IPS-18a (cell line): Measurements from ENCODE around the gene MATN1.

Experiments used
- H3K27ac ChIP-seq: one replicate; pipeline ENCODE4 v1.5.1; 2013; ENCODE audit warnings: low read length
- H3K27me3 ChIP-seq: one replicate; pipeline ENCODE4 v1.6.1; 2013; ENCODE audit warnings: mild to moderate bottlenecking, low read length; ENCODE audit not compliant: control insufficient read depth, insufficient read depth
- H3K36me3 ChIP-seq: one replicate; pipeline ENCODE4 v1.6.1; 2013; ENCODE audit warnings: low read depth, low read length; ENCODE audit not compliant: control insufficient read depth
- H3K4me1 ChIP-seq: one replicate; pipeline ENCODE4 v1.6.1; 2013; ENCODE audit warnings: low read depth, low read length; ENCODE audit not compliant: control insufficient read depth
- H3K4me3 ChIP-seq: one replicate; pipeline ENCODE4 v1.5.1; 2013; ENCODE audit warnings: low read length
- H3K9ac ChIP-seq: one replicate; pipeline ENCODE4 v1.6.1; 2013; ENCODE audit warnings: mild to moderate bottlenecking, low read length, moderate library complexity
- H3K9me3 ChIP-seq: one replicate; pipeline ENCODE4 v1.6.1; 2013; ENCODE audit warnings: low read depth, low read length; ENCODE audit not compliant: control insufficient read depth

Gene MATN1

GRCh38 chr1:30678209-30678608 lies 45.2 kb downstream of the MATN1 start:
- Histone ChIP-seq H3K4me3 (no peak overlapping the region), H3K36me3 (no peaks in the 10 kb centered on the region), H3K9ac (no peak overlapping the region), H3K27me3 (no peaks in the 10 kb centered on the region), H3K27ac (no peak overlapping the region), H3K4me1 (no peaks in the 10 kb centered on the region), H3K9me3 (no peaks in the 10 kb centered on the region)

DNA sequence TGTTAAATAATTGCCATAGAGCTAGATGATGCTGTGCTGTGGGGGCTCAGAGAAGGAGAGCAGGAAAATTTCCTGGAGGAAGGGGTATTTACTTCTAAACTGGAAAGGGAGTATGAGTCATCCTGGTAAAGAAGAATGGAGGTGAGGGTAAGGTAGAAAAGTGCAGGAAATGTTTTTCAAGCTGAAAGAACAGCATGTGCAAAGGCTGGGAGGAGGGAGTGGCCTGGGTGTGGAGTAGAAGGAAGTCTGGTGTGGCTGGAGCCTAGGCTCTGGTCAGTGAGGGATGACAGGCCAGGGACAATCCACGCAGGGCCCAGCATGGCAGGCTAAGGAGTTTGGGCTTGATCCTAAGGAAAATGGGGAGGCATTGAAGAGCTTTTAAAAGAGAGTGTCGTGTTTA lies 45.9 kb downstream of the MATN1 start:
- Histone ChIP-seq H3K9ac (no peak overlapping the region), H3K27ac (no peak overlapping the region), H3K4me1 (no peaks in the 10 kb centered on the region), H3K9me3 (no peaks in the 10 kb centered on the region), H3K4me3 (no peak overlapping the region), H3K36me3 (no peaks in the 10 kb centered on the region), H3K27me3 (no peaks in the 10 kb centered on the region)

GRCh38 chr1:30675761-30676160 lies 47.6 kb downstream of the MATN1 start:
- H3K9me3 ChIP-seq, result no peaks in the 10 kb centered on the region
- H3K27ac ChIP-seq, result no peak overlapping the region
- H3K27me3 ChIP-seq, result no peaks in the 10 kb centered on the region
- H3K4me3 ChIP-seq, result no peak overlapping the region
- H3K4me1 ChIP-seq, result no peaks in the 10 kb centered on the region
- H3K9ac ChIP-seq, result no peak overlapping the region
- H3K36me3 ChIP-seq, result no peaks in the 10 kb centered on the region

DNA sequence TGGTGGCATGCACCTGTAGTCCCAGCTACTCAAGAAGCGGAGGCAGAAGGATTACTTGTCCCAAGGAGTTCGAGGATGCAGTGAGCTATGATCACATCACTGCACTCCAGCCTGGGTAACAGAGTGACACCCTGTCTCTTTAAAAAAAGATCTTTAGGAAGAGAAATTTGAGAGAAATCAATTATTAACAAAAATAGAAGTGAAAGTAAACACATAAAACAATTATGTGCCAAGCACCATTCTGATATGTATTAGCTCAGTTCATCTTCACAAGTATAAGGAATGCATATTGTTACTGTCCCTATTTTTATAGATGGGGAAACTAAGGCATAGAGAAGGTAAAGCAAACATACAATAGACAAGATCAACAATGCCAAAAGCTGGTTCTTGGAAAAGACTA lies 48.1 kb downstream of the MATN1 start:
- H3K27me3 ChIP-seq, result no peaks in the 10 kb centered on the region
- H3K4me1 ChIP-seq, result no peaks in the 10 kb centered on the region
- no peak overlapping the region for H3K9ac ChIP-seq
- H3K36me3 ChIP-seq, result no peaks in the 10 kb centered on the region
- no peak overlapping the region for H3K4me3 ChIP-seq
- no peak overlapping the region for H3K27ac ChIP-seq
- H3K9me3 ChIP-seq, result no peaks in the 10 kb centered on the region

- Histone ChIP-seq H3K9ac (no peak overlapping the region), H3K27ac (no peak overlapping the region), H3K36me3 (no peaks in the 10 kb centered on the region), H3K9me3 (no peaks in the 10 kb centered on the region), H3K27me3 (no peaks in the 10 kb centered on the region), H3K4me1 (no peaks in the 10 kb centered on the region), H3K4me3 (no peak overlapping the region)
These were observed 50.0 kb downstream of the MATN1 start for GRCh38 chr1:30673395-30673794.

DNA sequence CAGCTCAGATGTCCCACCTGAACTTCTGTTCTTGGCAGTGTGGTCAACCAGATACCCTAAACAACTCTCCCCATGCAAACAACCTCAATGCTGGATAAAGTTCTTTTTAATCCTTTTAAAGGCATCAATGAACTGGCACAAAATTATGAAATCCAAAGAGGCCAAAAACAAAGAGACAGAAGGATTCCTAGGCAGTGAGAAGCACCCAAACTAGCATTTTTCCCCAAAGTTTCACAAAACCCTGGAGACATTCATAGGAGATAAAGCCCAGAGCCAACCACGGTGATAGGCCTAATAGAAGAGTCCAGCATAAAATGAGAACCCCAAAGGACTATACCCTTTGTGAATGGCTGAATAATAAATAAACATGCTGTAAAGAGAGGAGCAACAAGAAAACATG lies 50.7 kb downstream of the MATN1 start:
- Histone ChIP-seq H3K4me3 (no peak overlapping the region), H3K9me3 (no peaks in the 10 kb centered on the region), H3K36me3 (no peaks in the 10 kb centered on the region), H3K27ac (no peak overlapping the region), H3K4me1 (no peaks in the 10 kb centered on the region), H3K9ac (no peak overlapping the region), H3K27me3 (no peaks in the 10 kb centered on the region)

DNA sequence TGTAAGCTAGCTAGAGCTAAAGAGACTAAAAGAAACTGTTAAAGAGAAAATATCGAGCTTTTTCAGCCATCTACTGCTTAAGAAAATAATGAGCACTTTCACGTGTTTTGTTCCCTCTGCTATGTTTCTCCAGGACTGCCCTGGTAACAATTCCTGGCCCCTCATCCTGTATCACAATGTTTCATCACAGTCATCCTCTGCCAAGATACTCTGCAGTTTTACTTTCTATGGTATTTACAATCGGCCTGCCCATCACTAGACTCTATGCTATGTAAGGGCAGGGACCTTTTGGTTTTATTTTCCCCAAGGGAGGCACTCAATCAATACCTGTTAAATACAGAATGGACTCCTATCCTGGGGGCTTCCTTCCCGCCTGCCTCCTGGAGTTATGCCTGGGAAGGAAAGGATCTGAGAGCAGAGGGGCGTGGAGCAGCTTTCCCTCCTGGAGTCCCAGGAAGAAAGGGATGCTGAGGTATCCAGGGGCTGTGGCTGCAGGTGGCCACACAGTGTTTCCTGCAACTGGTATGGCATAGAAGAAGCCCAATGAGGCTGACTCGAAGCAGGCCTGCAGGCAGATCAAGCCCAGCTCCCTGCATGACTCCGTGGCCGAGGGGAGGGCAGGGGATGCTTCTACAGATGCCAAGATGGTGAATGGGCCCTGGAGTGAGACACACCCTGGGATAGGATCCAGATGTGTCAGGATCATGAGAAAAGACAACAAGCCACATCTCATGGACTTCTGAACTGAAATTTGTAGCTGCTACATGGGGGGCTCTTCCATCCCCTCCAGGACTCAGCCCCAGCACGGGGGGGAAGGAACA lies 52.9 kb downstream of the MATN1 start:
- H3K27me3 ChIP-seq, result no peaks in the 10 kb centered on the region
- H3K36me3 ChIP-seq, result no peaks in the 10 kb centered on the region
- H3K27ac ChIP-seq, result no peak overlapping the region
- no peak overlapping the region for H3K9ac ChIP-seq
- H3K9me3 ChIP-seq, result no peaks in the 10 kb centered on the region
- H3K4me1 ChIP-seq, result no peaks in the 10 kb centered on the region
- no peak overlapping the region for H3K4me3 ChIP-seq

GRCh38 chr1:30668546-30669327 lies 54.6 kb downstream of the MATN1 start:
- H3K9ac ChIP-seq, result no peak overlapping the region
- no peaks in the 10 kb centered on the region for H3K36me3 ChIP-seq
- H3K4me1 ChIP-seq, result no peaks in the 10 kb centered on the region
- no peaks in the 10 kb centered on the region for H3K9me3 ChIP-seq
- H3K27ac ChIP-seq, result no peak overlapping the region
- H3K27me3 ChIP-seq, result no peaks in the 10 kb centered on the region
- H3K4me3 ChIP-seq, result no peak overlapping the region

GRCh38 chr1:30668024-30668423 lies 55.4 kb downstream of the MATN1 start:
- Histone ChIP-seq H3K4me3 (no peak overlapping the region), H3K9me3 (no peaks in the 10 kb centered on the region), H3K27ac (no peak overlapping the region), H3K4me1 (no peaks in the 10 kb centered on the region), H3K36me3 (no peaks in the 10 kb centered on the region), H3K27me3 (no peaks in the 10 kb centered on the region), H3K9ac (no peak overlapping the region)

- no peak overlapping the region for H3K27ac ChIP-seq
- no peak overlapping the region for H3K4me3 ChIP-seq
- H3K4me1 ChIP-seq, result peaks cover 4% of the 10 kb centered on the region
- H3K9ac ChIP-seq, result no peak overlapping the region
- H3K27me3 ChIP-seq, result no peaks in the 10 kb centered on the region
- no peaks in the 10 kb centered on the region for H3K36me3 ChIP-seq
- H3K9me3 ChIP-seq, result no peaks in the 10 kb centered on the region
These were observed 56.6 kb downstream of the MATN1 start for GRCh38 chr1:30666756-30667273.

DNA sequence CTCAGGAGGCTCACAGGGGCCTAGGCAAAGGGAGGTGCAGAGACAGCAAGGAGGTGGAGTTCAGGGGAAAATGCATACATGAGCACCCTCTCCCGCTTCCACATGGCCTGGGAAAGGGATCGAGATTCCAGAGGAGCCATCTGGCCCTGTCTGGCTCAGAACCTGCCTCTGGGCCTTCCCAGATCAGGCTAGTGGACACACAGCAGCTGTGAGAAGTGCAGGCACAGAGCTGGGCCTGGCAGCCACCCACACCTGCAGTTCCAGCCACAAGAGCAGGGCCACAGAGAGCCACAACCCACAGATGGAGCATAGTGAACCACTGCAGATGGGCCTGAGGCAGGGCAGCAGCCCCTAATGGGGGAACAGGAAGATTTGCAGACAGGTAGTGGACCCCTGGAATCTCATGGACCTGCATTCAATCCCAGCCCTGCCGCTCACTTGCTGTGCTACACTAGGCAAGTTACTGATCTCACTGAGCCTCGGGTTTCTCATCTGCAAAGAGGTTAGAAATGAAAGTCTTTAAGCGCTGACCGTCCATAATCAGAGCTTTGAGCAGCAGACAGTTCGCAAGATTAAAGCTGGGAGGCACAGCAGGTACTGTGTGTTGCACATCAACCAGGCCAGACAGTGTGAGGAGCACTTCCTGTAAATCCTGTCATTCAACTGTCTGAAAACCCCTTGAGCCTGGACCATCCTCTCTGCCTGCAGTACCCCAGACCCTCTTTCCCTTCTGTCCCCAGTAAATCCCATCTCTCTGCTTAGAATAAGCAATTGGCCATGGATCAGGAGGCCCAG lies 58.0 kb downstream of the MATN1 start:
- no peak overlapping the region for H3K9ac ChIP-seq
- H3K27me3 ChIP-seq, result no peaks in the 10 kb centered on the region
- H3K4me3 ChIP-seq, result no peak overlapping the region
- H3K9me3 ChIP-seq, result no peaks in the 10 kb centered on the region
- peaks cover 4% of the 10 kb centered on the region for H3K4me1 ChIP-seq
- no peaks in the 10 kb centered on the region for H3K36me3 ChIP-seq
- H3K27ac ChIP-seq, result no peak overlapping the region
